Activated B cell treated with CpG ODN at 0.5 μM for 24 hours (primary cell): ENCODE data around the gene KCTD3. TPM values are rescaled to one million over a fixed set of nuclear protein-coding genes. Genes with fewer than 3 reads are reported as not detected.

Experiments
- ATAC-seq: fragments of 200-7000 bp; cut with Tn5 transposase; one replicate; pipeline ENCODE4 v1.10.0; 2021; ENCODE audit warnings: low read depth, mild to moderate bottlenecking, moderate library complexity
- CTCF ChIA-PET: fragments of 350-600 bp; sonication (Branson Sonifier 250); formaldehyde crosslinking; loops from one replicate; lab custom pipeline; 2021; ENCODE audit warnings: antibody characterized with exemption; lab: Charles Lee
- POLR2A ChIA-PET: fragments of 350-600 bp; sonication (Branson Sonifier 250); formaldehyde crosslinking; loops from one replicate; lab custom pipeline; 2021; ENCODE audit warnings: antibody characterized with exemption; lab: Charles Lee
- DNase-seq: peaks from one replicate; pipeline ENCODE4 v3.0.0; 2022
- H3K27ac Mint-ChIP-seq: one replicate; pipeline ENCODE4 v1.8.0; 2020; ENCODE audit warnings: mixed read lengths
- H3K27me3 Mint-ChIP-seq: one replicate; pipeline ENCODE4 v1.8.0; 2021; ENCODE audit warnings: mixed read lengths
- H3K36me3 Mint-ChIP-seq: one replicate; pipeline ENCODE4 v1.8.0; 2021; ENCODE audit warnings: low read depth, mixed read lengths
- H3K4me1 Mint-ChIP-seq: one replicate; pipeline ENCODE4 v1.8.0; 2021; ENCODE audit warnings: mixed read lengths
- H3K4me3 Mint-ChIP-seq: one replicate; pipeline ENCODE4 v1.8.0; 2020; ENCODE audit warnings: mild to moderate bottlenecking, mixed read lengths
- H3K9me3 Mint-ChIP-seq: one replicate; pipeline ENCODE4 v1.8.0; 2020; ENCODE audit warnings: mixed read lengths
- CTCF ChIP-seq: fragments of 200-600 bp; IDR thresholded peaks from one replicate; pipeline ENCODE4 v1.8.0; 2022; ENCODE audit warnings: antibody characterized with exemption, mild to moderate bottlenecking
- intact Hi-C: fragments of 100-400 bp; cut with micrococcal nuclease; formaldehyde crosslinking; loops from one replicate; pipeline ENCODE4 v1.15.1; 2024
- total RNA-seq: library from RNA; stranded (reverse); gene quantifications from 2 replicates; pipeline ENCODE4 v1.2.3, GENCODE V29; 2022

The KCTD3 gene
- total RNA-seq, 1 donor from 2014 or later: 5.8 TPM

GRCh38 chr1:215530401-215530984, 36.6 kb upstream of the KCTD3 start:
- ChIA-PET POLR2A (no interaction called here), CTCF (no interaction called here)
- Mint-ChIP-seq H3K9me3 (no peaks in the 10 kb centered on the region), H3K27me3 (peaks cover 4% of the 10 kb centered on the region), H3K4me1 (no peaks in the 10 kb centered on the region), H3K36me3 (no peaks in the 10 kb centered on the region), H3K27ac (no peak overlapping the region), H3K4me3 (no peak overlapping the region)
- DNase-seq: no peak
- TF ChIP-seq CTCF: no peak
- ATAC-seq: no peak
- intact Hi-C loops: no loop called here

DNA sequence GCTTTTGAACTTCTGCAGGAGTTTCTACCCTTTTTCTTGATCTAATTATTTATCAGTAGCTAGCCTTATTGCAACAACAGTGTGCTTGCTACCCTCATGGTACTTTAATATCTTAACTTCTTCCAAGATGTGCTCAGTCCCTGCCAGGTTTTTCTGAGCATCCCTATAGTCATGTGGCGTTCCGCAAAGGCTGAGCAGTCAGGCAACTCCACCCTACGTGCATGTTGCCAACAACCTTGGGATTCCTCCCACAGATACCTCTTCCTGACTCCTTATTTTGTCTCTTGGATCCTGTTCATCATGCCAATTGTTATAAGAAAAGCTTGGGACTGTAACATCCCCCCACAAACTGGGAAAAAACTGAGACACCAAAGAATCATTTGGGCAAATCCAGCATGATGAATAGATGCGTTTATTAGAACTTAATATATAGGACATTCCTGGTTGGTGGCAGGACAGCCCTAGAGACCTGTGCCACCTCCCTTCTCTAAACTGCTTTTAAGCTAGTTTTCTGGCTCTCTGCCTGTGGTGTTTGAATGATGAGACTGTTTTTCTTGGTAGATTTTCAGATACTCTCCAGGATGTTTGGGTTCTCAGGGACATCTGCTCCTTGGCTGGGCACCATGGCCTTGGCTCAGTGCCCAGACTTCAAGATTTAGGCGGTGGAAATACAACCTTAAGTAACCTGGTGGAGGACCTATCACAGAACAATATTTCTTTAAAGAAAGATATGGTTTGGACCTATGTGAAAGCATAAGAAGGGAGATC, 27.1 kb upstream of the KCTD3 start:
- Mint-ChIP-seq H3K4me1 (no peaks in the 10 kb centered on the region), H3K27me3 (no peaks in the 10 kb centered on the region), H3K4me3 (no peak overlapping the region), H3K27ac (no peak overlapping the region), H3K36me3 (no peaks in the 10 kb centered on the region), H3K9me3 (peaks cover 2% of the 10 kb centered on the region)
- ATAC-seq: no peak
- DNase-seq: no peak
- no peak for TF ChIP-seq CTCF
- CTCF ChIA-PET: interaction anchor here (1.2 to 1.6 kb wide), 2 partner anchors 11 to 14 kb away, joined by 5 to 7 read pairs; no protein-coding TSS in a partner anchor
- POLR2A ChIA-PET: no interaction called here
- intact Hi-C loops: no loop called here

GRCh38 chr1:215542301-215542700, 24.8 kb upstream of the KCTD3 start:
- DNase-seq: no peak
- Mint-ChIP-seq H3K4me3 (no peak overlapping the region), H3K36me3 (no peaks in the 10 kb centered on the region), H3K4me1 (no peaks in the 10 kb centered on the region), H3K27me3 (no peaks in the 10 kb centered on the region), H3K27ac (no peak overlapping the region), H3K9me3 (peaks cover 2% of the 10 kb centered on the region)
- TF ChIP-seq CTCF: no peak
- no peak for ATAC-seq
- POLR2A ChIA-PET: no interaction called here
- intact Hi-C loops: no loop called here
- CTCF ChIA-PET: no interaction called here

DNA sequence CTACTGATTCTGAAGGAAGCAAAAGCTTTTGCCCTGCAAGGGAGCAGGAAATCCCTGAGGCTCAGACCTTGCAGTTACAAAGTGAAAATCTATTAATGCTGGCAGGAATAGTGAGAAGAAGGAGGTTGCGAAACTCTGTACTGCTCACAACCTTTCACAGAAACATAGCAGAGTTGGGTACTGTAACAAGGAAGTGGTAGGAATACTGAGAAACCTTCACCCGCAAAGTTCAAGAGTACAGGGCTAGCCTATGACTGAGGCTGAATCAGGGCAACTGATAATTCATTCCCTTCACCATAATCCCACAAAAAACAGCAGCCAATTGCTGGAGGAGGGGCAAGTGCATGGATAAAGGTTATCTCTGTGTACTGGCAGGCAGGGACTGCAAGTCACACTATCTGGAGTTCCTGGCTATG, 23.9 kb upstream of the KCTD3 start:
- no peak for DNase-seq
- H3K9me3 Mint-ChIP-seq: peaks cover 2% of the 10 kb centered on the region
- no peaks in the 10 kb centered on the region for H3K27me3 Mint-ChIP-seq
- no peak for ATAC-seq
- no peak overlapping the region for H3K27ac Mint-ChIP-seq
- H3K36me3 Mint-ChIP-seq: no peaks in the 10 kb centered on the region
- ChIA-PET CTCF (no interaction called here), POLR2A (no interaction called here)
- no peak for TF ChIP-seq CTCF
- H3K4me3 Mint-ChIP-seq: no peak overlapping the region
- intact Hi-C loops: no loop called here
- H3K4me1 Mint-ChIP-seq: no peaks in the 10 kb centered on the region

GRCh38 chr1:215543806-215544205, 23.3 kb upstream of the KCTD3 start:
- H3K27me3 Mint-ChIP-seq: no peaks in the 10 kb centered on the region
- DNase-seq (no peak), ATAC-seq (no peak)
- CTCF ChIA-PET: no interaction called here
- no peak overlapping the region for H3K4me3 Mint-ChIP-seq
- TF ChIP-seq CTCF: no peak
- H3K27ac Mint-ChIP-seq: no peak overlapping the region
- intact Hi-C loops: no loop called here
- peaks cover 2% of the 10 kb centered on the region for H3K9me3 Mint-ChIP-seq
- H3K36me3 Mint-ChIP-seq: no peaks in the 10 kb centered on the region
- POLR2A ChIA-PET: no interaction called here
- no peaks in the 10 kb centered on the region for H3K4me1 Mint-ChIP-seq
